Measurements from ENCODE around the gene GPR31.

GPR31 gene

GRCh38 chr6:167165858-167166471 is 8.2 kb upstream of the GPR31 start:
- DNase-seq = no peak

GRCh38 chr6:167164261-167164660 is 6.5 kb upstream of the GPR31 start:
- DNase-seq = no peak

GRCh38 chr6:167163476-167164011 is 5.8 kb upstream of the GPR31 start:
- no peak for DNase-seq

GRCh38 chr6:167162591-167162990 is 4.8 kb upstream of the GPR31 start:
- DNase-seq = no peak

GRCh38 chr6:167161851-167162467 is 4.2 kb upstream of the GPR31 start:
- DNase-seq = no peak

GRCh38 chr6:167157414-167157813 is 366 bp downstream of the GPR31 start:
- no peak for DNase-seq

- no peak for DNase-seq
Measured at GRCh38 chr6:167154895-167155294, 2.9 kb downstream of the GPR31 start.

- DNase-seq = no peak
Measured at GRCh38 chr6:167154291-167154690, 3.5 kb downstream of the GPR31 start.

GRCh38 chr6:167153521-167153959 is 4.2 kb downstream of the GPR31 start:
- DNase-seq = no peak

GRCh38 chr6:167152862-167153261 is 4.9 kb downstream of the GPR31 start:
- no peak for DNase-seq

- no peak for DNase-seq
Measured at GRCh38 chr6:167151648-167152047, 6.1 kb downstream of the GPR31 start.

GRCh38 chr6:167150941-167151549 is 6.7 kb downstream of the GPR31 start:
- no peak for DNase-seq

GRCh38 chr6:167148997-167149396 is 8.8 kb downstream of the GPR31 start:
- DNase-seq = no peak

- DNase-seq = peak; percentile 33
Measured at GRCh38 chr6:167148021-167148420, 9.8 kb downstream of the GPR31 start.

GRCh38 chr6:167146977-167147376 is 10.8 kb downstream of the GPR31 start:
- DNase-seq = peak; percentile 52

- DNase-seq = peak; percentile 34
Measured at GRCh38 chr6:167146135-167146534, 11.6 kb downstream of the GPR31 start.

GRCh38 chr6:167145461-167145860 is 12.3 kb downstream of the GPR31 start:
- no peak for DNase-seq

- no peak for DNase-seq
Measured at GRCh38 chr6:167143041-167143440, 14.7 kb downstream of the GPR31 start.

GRCh38 chr6:167142433-167142761 is 15.4 kb downstream of the GPR31 start:
- no peak for DNase-seq

GRCh38 chr6:167141667-167142432 is 15.9 kb downstream of the GPR31 start:
- peak; percentile 70 for DNase-seq

GRCh38 chr6:167140589-167141474 is 16.9 kb downstream of the GPR31 start:
- DNase-seq = peak; percentile 52

- DNase-seq = no peak
Measured at GRCh38 chr6:167139761-167140160, 18.0 kb downstream of the GPR31 start.

Data from retina (tissue), 1 donor.